Stimulated activated CD4-positive, alpha-beta T cell treated with anti-CD3 and anti-CD28 coated beads, Interleukin-1b, Interleukin-23, amount 100 ng/mL, for 24 hours (primary cell): ENCODE data around the gene CIPC.

Experiments
- DNase-seq, 4 experiments: peaks; one replicate each; pipeline ENCODE4 v3.0.0-alpha.2; 2020; ENCODE audit warnings: low read depth in 4 of 4, low spot score in 1 of 4

CIPC gene, protein sequence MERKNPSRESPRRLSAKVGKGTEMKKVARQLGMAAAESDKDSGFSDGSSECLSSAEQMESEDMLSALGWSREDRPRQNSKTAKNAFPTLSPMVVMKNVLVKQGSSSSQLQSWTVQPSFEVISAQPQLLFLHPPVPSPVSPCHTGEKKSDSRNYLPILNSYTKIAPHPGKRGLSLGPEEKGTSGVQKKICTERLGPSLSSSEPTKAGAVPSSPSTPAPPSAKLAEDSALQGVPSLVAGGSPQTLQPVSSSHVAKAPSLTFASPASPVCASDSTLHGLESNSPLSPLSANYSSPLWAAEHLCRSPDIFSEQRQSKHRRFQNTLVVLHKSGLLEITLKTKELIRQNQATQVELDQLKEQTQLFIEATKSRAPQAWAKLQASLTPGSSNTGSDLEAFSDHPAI

DNA sequence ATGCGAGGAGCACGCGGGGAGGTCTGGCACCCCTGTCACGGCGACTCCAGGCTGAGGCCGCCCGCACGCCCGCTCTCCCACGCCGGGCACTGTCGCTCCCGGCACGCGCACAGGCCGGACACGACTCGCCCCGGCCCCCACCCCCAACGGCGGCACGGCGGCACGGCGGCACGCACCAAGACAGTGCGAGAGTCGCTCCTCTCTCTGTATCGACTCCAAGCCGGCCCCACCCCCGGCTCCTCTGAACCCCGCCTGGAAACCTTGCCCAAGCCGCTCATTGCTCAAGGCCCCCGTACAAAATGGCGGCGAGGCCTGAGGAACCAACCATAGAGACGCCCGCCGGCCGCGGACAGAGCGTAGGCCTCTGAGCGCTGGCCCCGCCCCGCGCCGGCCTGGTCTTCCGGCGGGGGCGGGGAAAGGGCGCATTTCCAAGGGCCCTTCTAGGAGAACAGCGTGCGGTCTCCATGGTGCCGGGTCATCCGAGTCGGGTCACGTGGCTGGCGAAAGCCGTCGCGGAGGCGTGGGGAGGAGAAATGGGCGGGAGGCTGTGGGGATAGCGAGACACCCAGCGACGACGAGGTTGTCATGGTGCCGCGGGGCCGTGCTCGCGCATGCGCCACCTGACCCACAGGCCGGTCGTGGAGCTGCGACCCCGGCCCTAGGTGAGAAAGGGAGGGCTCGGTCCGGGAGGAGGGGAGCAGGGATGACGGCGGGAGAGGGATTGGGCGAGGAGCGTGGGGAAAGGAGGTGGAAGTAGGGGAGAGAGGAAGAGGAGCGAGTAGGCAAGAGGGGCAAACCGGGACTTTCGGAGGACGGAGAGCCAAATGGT lies at the start of gene CIPC:
TSS of gene CIPC (plus strand) at position 559 of the 829 bp plus-strand sequence. CDS start 7,451 bp downstream, outside the sequence.
- DNase-seq = peak; percentile 97 to 99 (median 98)

DNA sequence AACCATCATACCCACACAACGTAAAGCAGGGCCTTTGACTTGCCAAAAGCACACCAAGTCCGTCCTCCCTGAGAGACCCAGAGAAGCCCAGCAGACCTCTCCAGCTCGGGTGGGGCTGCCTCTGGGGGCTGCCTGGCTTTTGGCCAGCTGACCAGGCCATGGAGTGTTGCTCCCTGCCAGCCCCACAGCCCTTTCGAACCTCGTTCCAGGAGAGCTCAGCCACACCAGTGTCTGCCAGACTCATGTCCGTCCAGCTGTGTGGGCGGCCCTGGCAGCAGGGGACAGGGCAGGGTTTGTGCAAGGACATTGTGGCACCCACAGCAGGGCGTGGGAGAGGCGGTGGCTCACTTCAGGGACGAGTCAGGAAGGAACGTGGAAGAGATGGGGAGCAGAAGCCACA lies 46.9 kb upstream of the CIPC start:
- no peak for DNase-seq

GRCh38 chr14:77052281-77053044 lies 45.6 kb upstream of the CIPC start:
- DNase-seq = no peak

DNA sequence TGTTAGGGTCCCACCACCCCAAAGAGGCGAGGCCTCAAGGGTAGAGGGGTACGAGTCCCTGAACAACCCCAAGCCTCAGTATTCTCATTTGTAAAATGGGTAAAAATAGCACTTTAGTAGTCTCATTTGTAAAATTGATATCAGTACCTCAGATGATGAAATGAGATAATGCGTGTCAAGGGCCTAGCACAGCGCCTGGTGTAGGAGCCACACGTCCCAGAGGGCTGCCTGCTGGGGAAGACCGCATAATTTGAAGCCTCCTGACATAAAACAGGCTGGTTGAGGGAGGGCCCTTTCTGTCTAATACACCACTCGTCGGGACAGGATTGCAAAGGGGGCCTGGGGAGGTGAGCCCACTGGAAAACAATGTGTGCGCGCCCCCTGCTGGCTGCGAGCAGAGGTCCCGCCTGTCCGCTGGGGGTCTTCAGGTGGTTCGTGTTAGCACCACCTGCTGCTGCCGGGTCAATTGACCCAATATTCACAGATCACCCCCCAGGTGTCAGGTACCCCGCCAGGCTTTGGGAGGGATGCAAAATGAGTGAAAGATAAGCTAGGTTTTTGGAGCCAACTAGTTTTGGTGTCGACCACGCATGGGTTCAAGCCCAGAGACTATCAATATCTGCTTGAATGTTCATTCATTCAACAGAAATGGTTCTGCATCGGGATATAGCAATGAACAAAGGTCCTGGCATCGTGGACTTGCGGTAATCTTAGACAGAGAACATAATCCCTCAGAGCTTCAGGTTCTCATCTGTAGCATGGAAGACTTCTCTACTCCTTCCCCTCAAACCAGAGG lies 44.8 kb upstream of the CIPC start:
- peak in 3 of 4 experiments; percentile 63 to 70 (median 67) for DNase-seq

- DNase-seq = no peak
Observed at GRCh38 chr14:77055306-77055705, 42.8 kb upstream of the CIPC start.

- DNase-seq = no peak
Observed at GRCh38 chr14:77055981-77056380, 42.1 kb upstream of the CIPC start.

- DNase-seq = no peak
Observed at GRCh38 chr14:77058117-77058516, 39.9 kb upstream of the CIPC start.

DNA sequence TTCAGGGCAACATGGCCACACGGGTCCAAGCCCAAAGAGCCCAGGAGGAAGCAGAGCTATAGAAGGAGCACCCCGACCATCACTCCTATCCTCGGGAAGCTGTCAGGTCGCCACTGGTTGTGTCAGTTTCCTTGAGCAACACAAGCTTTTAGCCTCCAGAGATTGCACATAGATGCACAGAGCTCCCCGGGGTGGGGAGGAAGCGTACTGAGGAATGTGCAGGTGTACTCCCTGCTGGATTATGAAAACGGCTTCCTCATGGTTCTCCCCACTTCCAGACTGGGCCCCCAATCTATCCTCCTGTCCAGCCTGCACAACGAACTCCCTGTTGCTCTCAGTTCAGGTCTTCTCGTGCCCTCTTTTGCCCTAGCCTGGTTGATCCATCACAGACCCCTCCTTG lies 39.3 kb upstream of the CIPC start:
- no peak for DNase-seq

- DNase-seq = no peak
Observed at GRCh38 chr14:77059276-77059915, 38.7 kb upstream of the CIPC start.

GRCh38 chr14:77061630-77062257 lies 36.3 kb upstream of the CIPC start:
- DNase-seq = no peak

DNA sequence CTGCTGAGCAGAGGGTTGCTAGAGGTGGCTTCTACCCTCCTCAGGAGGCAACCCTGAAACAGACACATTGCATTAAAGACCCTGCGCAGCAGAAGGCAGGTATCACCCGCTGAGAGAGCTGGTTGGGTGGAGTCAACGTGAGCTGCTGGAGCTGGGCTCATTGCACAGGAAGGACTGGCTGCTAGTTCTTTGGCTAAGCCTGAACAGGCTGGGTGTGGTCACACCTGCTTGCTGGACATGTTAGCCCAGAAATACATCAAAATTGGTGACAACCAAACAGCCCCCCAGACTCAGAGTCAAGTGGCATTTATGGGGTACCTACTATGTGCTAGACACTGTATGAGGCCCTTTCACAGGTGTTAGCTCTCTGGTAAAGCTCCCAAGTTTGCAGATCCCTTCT lies 35.8 kb upstream of the CIPC start:
- DNase-seq = no peak

DNA sequence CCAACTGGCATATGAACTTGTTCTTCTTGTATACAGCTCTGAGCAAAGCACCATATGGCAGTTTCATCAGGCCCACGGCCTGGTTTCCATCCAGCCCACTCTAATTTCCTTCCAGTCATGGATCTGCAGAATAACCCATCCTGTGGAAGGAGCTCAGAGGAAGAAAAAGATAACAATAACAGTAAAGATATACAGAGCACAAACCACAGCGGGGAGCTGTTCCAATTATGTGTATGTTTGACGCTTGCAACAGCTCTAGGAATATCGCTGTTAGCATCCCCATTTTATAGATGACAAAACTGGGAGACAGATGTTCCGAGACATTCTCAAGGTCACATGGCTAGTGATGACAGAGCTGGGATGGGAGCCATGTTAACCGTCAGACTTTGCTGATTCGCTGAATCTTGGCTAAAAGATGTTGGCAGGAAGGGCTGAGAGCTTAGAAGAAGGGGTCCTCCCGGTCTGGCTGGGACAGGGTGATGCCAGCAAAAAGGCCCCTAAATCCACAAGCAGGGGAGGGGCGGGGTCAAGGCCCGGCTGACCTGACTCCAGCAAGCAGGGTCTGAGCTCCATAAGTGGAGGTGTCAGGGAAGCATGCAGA lies 34.4 kb upstream of the CIPC start:
- DNase-seq = no peak

GRCh38 chr14:77064521-77065178 lies 33.4 kb upstream of the CIPC start:
- no peak for DNase-seq

DNA sequence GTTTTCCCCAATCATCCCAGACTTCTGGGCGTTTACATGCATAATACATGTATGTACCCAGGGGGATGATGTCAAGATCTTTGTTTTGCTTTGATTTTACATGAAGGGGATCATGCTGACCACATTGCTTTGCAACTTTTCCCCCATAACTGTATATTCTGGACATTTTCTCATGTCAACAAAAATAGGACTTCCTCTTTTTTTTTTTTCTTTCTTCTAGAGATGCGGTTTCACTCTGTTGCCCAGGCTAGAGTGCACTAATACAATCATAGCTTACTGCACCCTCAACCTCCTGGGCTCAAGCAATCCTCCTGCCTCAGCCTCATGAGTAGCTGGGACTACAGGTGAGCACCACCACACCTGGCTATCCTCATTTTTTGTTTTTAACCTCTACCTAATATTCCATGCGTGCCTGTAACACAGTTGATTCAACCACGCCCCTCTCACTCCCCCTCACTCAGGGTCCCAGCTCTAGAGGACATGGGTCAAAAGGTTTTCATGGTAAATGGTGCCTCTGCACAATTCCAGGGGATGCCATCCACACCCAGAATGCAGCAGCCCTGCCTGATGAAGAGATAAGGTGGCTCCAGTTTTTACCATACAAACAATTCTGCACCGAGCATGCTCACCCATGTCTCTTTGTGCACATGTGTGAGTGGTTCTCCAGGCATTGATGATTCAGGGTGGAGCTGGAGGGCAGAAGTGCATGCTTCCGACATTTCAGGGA lies 32.0 kb upstream of the CIPC start:
- no peak for DNase-seq

GRCh38 chr14:77066578-77067172 lies 31.4 kb upstream of the CIPC start:
- no peak for DNase-seq

- peak in 2 of 4 experiments; percentile 36 for DNase-seq
Observed at GRCh38 chr14:77067632-77068516, 30.2 kb upstream of the CIPC start.
